HG02852 (cell line): ENCODE measurements around the gene ANKRD55.
"Not testable (repeated sequence)": the region's sequence is repeated elsewhere in the genome, so short reads cannot be mapped to it uniquely, and the experiment has no call there.

Experiments
- ATAC-seq: cut with Tn5 transposase; IDR thresholded peaks from one replicate; pipeline ENCODE4 v1.9.1; 2021; ENCODE audit warnings: mild to moderate bottlenecking, moderate library complexity; ENCODE audit not compliant: unreplicated experiment

Gene ANKRD55

GRCh38 chr5:56211298-56211865, 21.7 kb downstream of the ANKRD55 start:
- ATAC-seq, result no peak

- ATAC-seq, result no peak
Observed at GRCh38 chr5:56208681-56209080, 24.4 kb downstream of the ANKRD55 start.

DNA sequence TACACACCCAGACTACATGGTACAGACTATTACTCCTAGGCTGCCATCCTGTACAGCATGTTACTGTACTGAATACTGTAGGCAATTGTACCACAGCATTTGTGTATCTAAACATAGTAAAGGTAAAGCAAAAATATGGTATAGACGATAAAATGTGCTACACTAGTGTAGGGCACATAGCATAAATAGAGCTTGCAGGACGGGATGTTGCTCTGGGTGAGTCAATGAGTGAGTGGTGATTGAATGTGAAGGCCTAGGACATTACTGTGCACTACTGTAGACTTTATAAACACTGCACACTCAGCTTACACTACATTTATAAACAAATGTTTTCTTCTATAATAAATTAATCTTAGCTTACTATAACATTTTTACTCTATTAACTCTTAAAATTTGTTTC, 25.6 kb downstream of the ANKRD55 start:
- no peak for ATAC-seq

DNA sequence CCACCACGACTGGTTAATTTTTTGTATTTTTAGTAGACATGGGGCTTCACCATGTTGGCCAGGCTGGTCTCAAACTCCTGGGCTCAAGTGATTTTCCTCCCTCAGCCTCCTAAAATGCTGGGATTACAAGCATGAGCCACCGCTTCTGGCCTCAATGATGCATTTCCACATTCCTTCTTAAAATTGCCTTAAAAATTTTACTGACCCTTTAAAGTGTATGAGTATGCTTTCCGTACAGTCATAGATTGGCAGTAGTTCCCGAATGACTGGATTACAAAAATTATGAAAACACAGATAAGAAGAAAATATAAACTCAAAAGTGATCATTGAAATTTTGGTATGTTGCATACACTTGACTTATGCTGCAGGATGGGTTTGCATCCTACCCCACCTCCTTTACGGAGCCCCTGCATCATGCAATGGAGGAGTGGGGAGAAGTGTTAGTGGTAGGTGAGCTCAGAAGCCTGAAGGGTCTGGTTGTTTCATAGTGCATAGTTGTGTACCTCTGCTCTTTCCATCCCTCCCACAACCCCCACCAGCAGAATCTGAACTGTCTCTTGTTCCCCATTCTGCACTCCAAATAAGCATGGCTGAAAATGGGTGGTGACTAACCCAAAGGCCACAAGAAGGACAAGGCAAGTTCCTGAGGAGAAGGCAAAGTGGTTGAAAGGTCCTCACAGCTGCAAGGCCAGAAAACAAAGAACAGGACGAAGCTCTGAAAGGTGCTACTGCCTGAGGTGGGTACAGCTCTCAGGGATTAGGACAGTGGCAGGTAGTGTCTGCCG, 26.8 kb downstream of the ANKRD55 start:
- no peak for ATAC-seq

GRCh38 chr5:56203936-56204335, 29.2 kb downstream of the ANKRD55 start:
- ATAC-seq, result not testable (repeated sequence)

DNA sequence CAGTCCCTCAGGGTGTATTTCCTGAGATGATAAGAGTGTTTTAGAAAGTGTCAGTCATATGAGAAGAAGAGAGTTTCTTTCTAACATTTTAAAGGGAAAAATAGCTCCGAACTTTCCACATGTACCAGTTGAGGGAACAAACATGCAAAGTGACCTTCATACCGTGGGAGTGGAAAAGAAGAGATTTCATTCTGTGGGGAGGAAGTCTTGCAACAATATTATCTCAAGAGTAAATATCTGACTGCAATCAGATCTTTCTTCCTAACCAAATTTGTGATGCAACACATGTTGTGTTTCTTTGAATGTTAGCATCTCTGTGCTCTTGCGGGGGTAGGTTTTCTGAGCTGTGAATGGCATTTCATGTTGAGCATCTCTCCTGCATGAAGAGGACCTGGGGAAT, 30.6 kb downstream of the ANKRD55 start:
- ATAC-seq, result no peak

DNA sequence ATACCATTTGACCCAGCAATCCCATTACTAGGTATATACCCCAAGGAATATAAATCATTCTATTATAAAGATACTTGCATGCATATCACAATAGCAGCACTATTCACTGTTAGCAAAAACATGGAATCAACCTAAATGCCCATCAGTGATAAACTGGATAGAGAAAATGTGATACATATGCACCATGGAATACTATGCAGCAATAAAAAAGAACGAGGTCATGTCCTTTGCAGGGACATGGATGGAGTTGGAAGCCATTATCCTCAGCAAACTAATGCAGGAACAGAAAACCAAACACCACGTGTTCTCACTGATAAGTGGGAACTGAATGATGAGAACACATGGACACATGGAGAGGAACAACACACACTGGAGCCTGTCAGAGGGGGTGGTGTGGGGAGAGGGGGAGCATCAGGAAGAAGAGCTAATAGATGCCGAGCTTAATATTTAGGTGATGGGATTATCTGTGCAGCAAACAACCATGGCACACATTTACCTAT, 31.3 kb downstream of the ANKRD55 start:
- not testable (repeated sequence) for ATAC-seq

DNA sequence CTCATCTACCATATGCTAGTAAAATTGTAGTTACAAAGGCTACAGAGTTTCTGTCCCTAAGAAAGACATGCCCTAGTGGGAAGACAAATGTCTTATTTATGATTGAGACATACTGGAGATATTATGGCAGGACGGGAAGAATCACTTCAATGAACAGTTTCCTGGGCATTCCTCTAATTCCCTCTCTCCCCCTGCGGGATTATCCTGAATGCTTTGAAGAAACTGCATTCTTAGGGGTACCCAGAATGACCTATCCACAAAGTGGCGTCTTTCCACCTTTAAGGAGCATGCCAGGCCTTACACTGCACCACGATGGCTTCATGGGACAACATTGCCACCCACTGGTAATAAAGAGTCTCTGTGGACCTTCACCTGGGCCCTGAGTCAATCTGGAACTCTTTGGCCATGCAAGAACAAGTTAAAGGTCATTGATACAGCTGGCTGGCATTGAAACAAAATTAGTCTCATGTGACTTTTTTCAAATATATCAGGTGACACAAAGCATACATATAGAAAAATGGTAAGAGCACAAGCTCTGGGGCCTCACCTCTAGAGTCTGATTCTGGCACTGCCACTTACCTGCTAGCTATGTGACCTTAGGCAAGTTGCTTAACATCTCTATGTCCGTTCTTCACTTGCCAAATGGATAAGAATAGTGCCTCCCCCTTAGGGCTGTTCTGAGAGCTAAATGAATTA, 32.0 kb downstream of the ANKRD55 start:
- peak; percentile 87 for ATAC-seq

GRCh38 chr5:56195016-56195415, 38.1 kb downstream of the ANKRD55 start:
- ATAC-seq, result no peak

- ATAC-seq, result no peak
Observed at GRCh38 chr5:56192246-56192645, 40.9 kb downstream of the ANKRD55 start.

GRCh38 chr5:56191656-56192055, 41.5 kb downstream of the ANKRD55 start:
- ATAC-seq, result no peak

DNA sequence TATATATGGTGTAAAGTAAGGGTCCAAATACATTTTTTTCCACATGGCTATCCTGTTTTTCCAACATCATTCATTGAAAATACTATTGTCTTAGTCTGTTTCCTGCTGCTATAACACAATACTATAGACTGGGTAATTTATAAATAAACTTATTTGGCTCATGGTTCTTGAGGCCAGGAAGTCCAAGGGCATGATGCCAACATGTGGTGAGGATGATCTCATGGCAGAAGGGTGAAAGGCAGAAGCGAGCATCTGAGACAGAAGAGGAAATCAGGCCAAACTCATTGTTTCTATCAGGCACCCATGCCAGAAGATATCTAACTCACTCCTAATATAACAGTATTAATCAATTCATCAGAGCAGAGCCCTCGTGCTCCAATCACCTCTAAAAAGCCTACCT, 42.6 kb downstream of the ANKRD55 start:
- no peak for ATAC-seq

DNA sequence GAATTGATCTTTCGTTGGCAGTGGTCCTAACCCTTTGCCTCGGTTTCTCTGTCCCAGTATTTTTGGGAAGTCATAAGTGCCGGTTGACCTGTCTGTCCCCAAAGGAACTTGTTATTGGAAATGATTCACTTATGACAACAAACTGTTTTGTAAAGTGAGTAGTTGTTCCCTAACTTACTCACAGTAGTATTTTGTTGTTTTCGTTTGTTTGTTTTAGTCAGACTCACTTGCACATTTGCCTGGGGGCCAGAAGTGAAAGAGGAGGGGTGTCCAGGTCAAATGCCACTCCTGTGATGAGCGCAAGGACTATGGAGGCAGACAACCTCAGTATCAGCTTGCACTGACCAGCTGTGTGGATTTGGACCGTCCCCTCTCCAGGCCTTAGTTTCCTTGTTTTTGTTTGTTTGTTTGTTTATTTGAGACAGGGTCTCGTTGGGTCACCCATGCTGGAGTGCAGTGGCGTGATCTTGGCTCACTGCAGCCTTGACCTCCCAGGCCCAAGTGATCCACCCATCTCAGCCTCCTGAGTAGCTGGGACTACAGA, 47.3 kb downstream of the ANKRD55 start:
- ATAC-seq, result no peak

DNA sequence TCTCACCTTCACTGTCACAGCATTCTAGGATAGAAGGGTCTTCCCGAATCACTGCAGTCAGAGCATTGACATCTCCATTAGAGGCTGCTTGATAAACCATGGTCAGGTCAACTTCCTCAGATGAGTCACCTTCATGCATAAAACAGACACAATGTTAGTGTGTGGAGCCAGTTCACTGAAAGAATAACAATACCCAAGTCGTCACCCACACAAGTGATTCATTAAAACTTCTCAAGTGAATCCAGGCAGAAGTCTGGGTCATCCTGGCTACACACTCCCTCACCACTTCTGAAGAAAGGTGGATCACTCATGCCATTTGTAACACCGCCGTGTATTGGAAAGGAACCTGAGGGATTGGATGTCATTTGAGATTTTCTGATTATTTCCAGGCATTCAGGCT, 49.6 kb downstream of the ANKRD55 start:
- no peak for ATAC-seq

GRCh38 chr5:56179442-56179841, 53.7 kb downstream of the ANKRD55 start:
- ATAC-seq, result no peak

DNA sequence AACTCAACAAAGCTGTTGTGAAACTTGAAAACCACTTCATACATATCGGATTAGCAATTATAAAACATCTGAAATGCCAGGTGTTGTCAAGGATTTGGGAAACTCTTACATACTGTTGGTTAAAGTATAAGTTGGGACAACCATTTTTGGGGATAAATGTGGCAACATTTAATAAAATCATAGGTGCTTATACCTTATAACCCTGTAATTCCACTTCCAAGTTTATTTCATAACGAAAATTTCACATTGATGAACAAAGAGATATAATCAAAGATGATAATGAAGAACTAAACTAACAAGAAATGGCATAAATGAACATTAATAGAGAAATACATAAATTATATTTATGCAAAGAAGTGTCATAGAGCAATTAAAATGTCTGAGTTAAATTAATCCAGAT, 54.3 kb downstream of the ANKRD55 start:
- no peak for ATAC-seq

- ATAC-seq, result no peak
Observed at GRCh38 chr5:56176871-56177533, 56.1 kb downstream of the ANKRD55 start.

DNA sequence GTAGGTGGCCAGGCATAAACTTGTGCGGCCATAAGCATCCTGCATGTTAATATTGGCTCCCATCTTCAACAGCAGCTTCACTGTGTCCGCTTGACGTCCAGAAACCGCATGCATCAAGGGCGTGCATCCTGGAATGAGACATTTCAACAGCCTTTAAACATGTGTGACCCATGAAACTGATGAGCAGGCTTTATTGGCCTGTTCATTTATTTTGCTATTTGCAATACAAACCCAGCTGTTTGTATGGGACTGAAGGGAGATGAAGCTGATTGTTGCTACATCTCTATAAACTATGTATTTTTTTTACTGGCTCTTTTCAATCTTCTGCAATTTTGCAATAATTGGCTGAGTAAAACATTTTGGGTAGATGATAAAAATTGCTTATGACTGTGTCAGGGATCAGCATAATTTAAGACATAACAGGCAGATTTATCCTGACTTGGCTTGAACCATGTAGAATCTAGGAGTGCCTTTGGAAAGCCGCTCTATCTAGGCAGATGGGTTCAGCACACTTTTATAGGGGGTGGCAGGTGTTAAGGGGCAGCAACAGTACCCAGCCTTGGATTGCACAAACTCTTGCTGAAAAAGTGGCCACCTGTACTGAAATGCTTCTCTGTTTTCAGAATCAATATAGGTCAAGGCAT, 56.9 kb downstream of the ANKRD55 start:
- no peak for ATAC-seq

- ATAC-seq, result no peak
Observed at GRCh38 chr5:56175488-56175887, 57.6 kb downstream of the ANKRD55 start.

DNA sequence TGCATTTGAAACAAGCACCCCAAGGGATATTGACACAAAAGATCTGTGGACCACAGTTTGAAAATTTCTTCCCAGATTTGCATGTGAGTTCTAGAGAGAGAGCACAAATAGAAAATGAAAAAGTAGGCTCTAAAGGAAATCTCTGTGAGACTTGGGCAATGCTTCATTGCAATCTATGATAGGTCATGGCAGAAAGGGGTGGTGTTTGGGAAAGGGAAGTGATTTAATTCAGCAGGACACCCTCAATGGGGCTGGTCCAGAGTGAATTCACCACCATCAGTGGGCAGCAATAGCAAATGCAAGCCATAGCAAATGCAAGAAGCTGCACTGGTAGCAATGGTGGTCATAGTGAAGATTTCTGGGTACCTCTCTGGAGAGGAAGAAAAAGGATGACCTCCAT, 58.1 kb downstream of the ANKRD55 start:
- no peak for ATAC-seq

DNA sequence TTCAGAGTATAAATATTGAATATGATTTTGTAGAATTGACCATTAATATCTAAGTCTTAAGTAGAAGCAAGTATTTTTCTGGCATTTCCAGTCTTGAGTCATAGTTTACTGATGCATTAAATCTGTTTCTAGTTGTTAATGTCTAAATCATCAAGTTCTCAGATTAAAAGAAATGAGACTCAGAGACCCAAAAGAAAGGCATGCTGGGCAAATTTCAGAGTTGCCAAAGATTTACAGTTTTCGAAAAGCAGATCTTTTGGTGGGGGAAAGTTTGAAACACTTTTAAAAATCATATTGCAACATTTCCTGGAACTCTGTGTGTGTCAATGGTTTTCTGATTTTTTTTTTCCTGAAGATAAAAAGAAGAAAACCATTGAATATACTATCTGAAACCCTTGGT, 60.9 kb downstream of the ANKRD55 start:
- no peak for ATAC-seq
